ENCODE data around the gene DYSF.

DNA sequence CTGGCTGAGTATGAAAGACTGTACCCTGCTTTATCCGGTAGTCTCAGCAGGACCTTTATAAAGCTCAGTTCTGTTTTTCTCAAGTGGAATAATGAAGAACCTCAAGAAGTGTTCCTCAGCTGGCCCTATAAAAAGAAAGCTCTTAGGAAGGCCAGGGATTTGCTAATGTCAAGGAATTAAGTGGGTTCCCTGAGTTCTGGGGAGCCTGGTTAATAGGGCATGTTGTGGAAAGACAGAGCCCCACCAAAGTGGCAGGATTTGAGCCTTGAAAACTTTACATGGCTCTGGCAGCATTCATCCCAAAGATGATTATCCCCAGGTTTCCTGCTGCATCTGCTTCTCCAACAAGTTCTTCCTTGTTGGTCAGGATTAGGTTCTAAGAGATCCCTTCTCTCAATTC, 6.9 kb upstream of the DYSF start:
- TF ChIP-seq POLR2AphosphoS5 (IDR thresholded peaks at IDR 0.05; ENCODE audit: low read depth, low read length) = no peak
- TF ChIP-seq, protein P1, sequence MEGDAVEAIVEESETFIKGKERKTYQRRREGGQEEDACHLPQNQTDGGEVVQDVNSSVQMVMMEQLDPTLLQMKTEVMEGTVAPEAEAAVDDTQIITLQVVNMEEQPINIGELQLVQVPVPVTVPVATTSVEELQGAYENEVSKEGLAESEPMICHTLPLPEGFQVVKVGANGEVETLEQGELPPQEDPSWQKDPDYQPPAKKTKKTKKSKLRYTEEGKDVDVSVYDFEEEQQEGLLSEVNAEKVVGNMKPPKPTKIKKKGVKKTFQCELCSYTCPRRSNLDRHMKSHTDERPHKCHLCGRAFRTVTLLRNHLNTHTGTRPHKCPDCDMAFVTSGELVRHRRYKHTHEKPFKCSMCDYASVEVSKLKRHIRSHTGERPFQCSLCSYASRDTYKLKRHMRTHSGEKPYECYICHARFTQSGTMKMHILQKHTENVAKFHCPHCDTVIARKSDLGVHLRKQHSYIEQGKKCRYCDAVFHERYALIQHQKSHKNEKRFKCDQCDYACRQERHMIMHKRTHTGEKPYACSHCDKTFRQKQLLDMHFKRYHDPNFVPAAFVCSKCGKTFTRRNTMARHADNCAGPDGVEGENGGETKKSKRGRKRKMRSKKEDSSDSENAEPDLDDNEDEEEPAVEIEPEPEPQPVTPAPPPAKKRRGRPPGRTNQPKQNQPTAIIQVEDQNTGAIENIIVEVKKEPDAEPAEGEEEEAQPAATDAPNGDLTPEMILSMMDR (IDR thresholded peaks at IDR 0.05) = no peak
- no peak for TF ChIP-seq SIN3A (IDR thresholded peaks at IDR 0.05; ENCODE audit: borderline replicate concordance, insufficient read depth, low read depth, low read length)
- TF ChIP-seq, protein P2, sequence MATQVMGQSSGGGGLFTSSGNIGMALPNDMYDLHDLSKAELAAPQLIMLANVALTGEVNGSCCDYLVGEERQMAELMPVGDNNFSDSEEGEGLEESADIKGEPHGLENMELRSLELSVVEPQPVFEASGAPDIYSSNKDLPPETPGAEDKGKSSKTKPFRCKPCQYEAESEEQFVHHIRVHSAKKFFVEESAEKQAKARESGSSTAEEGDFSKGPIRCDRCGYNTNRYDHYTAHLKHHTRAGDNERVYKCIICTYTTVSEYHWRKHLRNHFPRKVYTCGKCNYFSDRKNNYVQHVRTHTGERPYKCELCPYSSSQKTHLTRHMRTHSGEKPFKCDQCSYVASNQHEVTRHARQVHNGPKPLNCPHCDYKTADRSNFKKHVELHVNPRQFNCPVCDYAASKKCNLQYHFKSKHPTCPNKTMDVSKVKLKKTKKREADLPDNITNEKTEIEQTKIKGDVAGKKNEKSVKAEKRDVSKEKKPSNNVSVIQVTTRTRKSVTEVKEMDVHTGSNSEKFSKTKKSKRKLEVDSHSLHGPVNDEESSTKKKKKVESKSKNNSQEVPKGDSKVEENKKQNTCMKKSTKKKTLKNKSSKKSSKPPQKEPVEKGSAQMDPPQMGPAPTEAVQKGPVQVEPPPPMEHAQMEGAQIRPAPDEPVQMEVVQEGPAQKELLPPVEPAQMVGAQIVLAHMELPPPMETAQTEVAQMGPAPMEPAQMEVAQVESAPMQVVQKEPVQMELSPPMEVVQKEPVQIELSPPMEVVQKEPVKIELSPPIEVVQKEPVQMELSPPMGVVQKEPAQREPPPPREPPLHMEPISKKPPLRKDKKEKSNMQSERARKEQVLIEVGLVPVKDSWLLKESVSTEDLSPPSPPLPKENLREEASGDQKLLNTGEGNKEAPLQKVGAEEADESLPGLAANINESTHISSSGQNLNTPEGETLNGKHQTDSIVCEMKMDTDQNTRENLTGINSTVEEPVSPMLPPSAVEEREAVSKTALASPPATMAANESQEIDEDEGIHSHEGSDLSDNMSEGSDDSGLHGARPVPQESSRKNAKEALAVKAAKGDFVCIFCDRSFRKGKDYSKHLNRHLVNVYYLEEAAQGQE (IDR thresholded peaks at IDR 0.05; ENCODE audit: insufficient read depth in 1 of 2, low read depth in 2 of 2, low read length in 1 of 2) = no peak
- TF ChIP-seq TCF7L2 (IDR thresholded peaks at IDR 0.05; ENCODE audit: low read depth, low read length) = no peak
